Endothelial cell of umbilical vein (primary cell): ENCODE measurements around the gene OXNAD1. TPM values are rescaled to one million over a fixed set of nuclear protein-coding genes. Genes with fewer than 3 reads are reported as not detected.

Experiments
- BruUV-seq: library from RNA; stranded (reverse); fragments of 400-500 nt; replicated peaks from 2 replicates; lab custom pipeline; 2021; lab: Mats Ljungman, UMichigan
- CTCF ChIA-PET: fragments of 300-600, 350-600 bp; sonication (Branson Sonifier 250); formaldehyde crosslinking; loops from one replicate; lab custom pipeline; 2021; ENCODE audit warnings: antibody characterized with exemption, inconsistent platforms; lab: Charles Lee
- POLR2A ChIA-PET: fragments of 300-600, 350-600 bp; sonication (Branson Sonifier 250); formaldehyde crosslinking; loops from one replicate; lab custom pipeline; 2021; ENCODE audit warnings: antibody characterized with exemption, inconsistent platforms; lab: Charles Lee
- DNase-seq: peaks from one replicate; pipeline ENCODE4 v3.0.0-alpha.2; 2011; ENCODE audit warnings: low read depth, low spot score
- FAIRE-seq: peaks from 2 replicates; lab custom pipeline; 2011; peaks lifted over from hg19 to GRCh38; lab: Jason Lieb, UNC
- H2AFZ ChIP-seq: 2 replicates; pipeline ENCODE4 v1.6.0; 2012; ENCODE audit warnings: low read depth, low read length, control low read depth, inconsistent platforms
- H3K27ac ChIP-seq: 2 replicates; pipeline ENCODE4 v1.5.1; 2011; ENCODE audit warnings: low read depth, mild to moderate bottlenecking, control low read depth, low read length, moderate library complexity; ENCODE audit not compliant: insufficient read depth
- H3K27me3 ChIP-seq, 2 experiments: 2 replicates each; pipeline versions ENCODE4 v1.6.0 to v1.6.1; 2011; ENCODE audit warnings: low read length in 2 of 2, mixed read lengths in 1 of 2; ENCODE audit not compliant: control insufficient read depth in 2 of 2, insufficient read depth in 2 of 2
- H3K36me3 ChIP-seq, 2 experiments: 2 replicates in 1 of 2; 3 replicates in 1 of 2; pipeline ENCODE4 v1.5.1; 2011; ENCODE audit warnings: low read length in 2 of 2, mild to moderate bottlenecking in 1 of 2, moderate library complexity in 1 of 2; ENCODE audit not compliant: control insufficient read depth in 2 of 2, insufficient read depth in 2 of 2; ENCODE audit errors: extremely low read depth in 1 of 2
- H3K4me1 ChIP-seq: 3 replicates; pipeline ENCODE4 v1.5.1; 2011; ENCODE audit warnings: mild to moderate bottlenecking, low read length; ENCODE audit not compliant: control insufficient read depth, insufficient read depth; ENCODE audit errors: extremely low read depth
- H3K4me2 ChIP-seq: 2 replicates; pipeline ENCODE4 v1.6.1; 2011; ENCODE audit warnings: low read length, control low read depth, mixed read lengths; ENCODE audit not compliant: insufficient read depth
- H3K4me3 ChIP-seq, 3 experiments: fragments of 200-600 bp in 1 of 3; sonication (generic), shearing (Covaris generic) in 1 of 3; replicated peaks in 1 of 3; 2 replicates each; pipeline ENCODE4 v1.5.1; 2011 to 2016; ENCODE audit warnings: control low read depth in 3 of 3, low read length in 3 of 3, mild to moderate bottlenecking in 2 of 3, inconsistent platforms in 1 of 3, low read depth in 1 of 3, moderate library complexity in 1 of 3; ENCODE audit not compliant: insufficient read depth in 1 of 3
- H3K79me2 ChIP-seq: 2 replicates; pipeline ENCODE4 v1.6.0; 2012; ENCODE audit warnings: low read length, inconsistent platforms; ENCODE audit not compliant: control insufficient read depth, insufficient read depth
- H3K9ac ChIP-seq: replicated peaks from 2 replicates; pipeline ENCODE3; 2011; ENCODE audit warnings: low read length, control low read depth; ENCODE audit not compliant: insufficient read depth; ENCODE audit errors: extremely low read depth
- H3K9me1 ChIP-seq: replicated peaks from 3 replicates; pipeline ENCODE4 v1.6.0; 2011; ENCODE audit warnings: mild to moderate bottlenecking, low read length; ENCODE audit not compliant: control insufficient read depth, insufficient read depth; ENCODE audit errors: extremely low read depth
- H3K9me3 ChIP-seq: replicated peaks from 2 replicates; pipeline ENCODE4 v1.5.1; 2012; ENCODE audit warnings: low read length, inconsistent platforms; ENCODE audit not compliant: control insufficient read depth, insufficient read depth
- H4K20me1 ChIP-seq: replicated peaks from 2 replicates; pipeline ENCODE3; 2011; ENCODE audit warnings: mild to moderate bottlenecking, low read length; ENCODE audit not compliant: control insufficient read depth, insufficient read depth; ENCODE audit errors: extremely low read depth
- EZH2 ChIP-seq: IDR thresholded peaks from 2 replicates; pipeline ENCODE4 v1.6.1; 2012; ENCODE audit warnings: borderline replicate concordance, low read depth, mild to moderate bottlenecking, moderate library complexity, low read length, inconsistent platforms; ENCODE audit not compliant: severe bottlenecking
- FOS ChIP-seq: IDR thresholded peaks from 2 replicates; pipeline ENCODE4 v1.6.1; 2011; ENCODE audit warnings: mild to moderate bottlenecking, low read length, moderate library complexity, borderline replicate concordance; ENCODE audit not compliant: insufficient read depth
- GATA2 ChIP-seq: IDR thresholded peaks from 2 replicates; pipeline ENCODE4 v1.7.0; 2011; ENCODE audit warnings: low read depth, mild to moderate bottlenecking, moderate library complexity, mixed read lengths, low read length; ENCODE audit not compliant: insufficient read length, insufficient read depth
- JUN ChIP-seq: IDR thresholded peaks from 2 replicates; pipeline ENCODE4 v1.6.1; 2011; ENCODE audit warnings: borderline replicate concordance, low read depth; ENCODE audit not compliant: insufficient read length, insufficient read depth
- MYC ChIP-seq: IDR thresholded peaks from one replicate; pipeline ENCODE4 v1.6.1; 2011; ENCODE audit warnings: mild to moderate bottlenecking, low read depth, low read length
- POLR2A ChIP-seq: IDR thresholded peaks from 2 replicates; pipeline ENCODE4 v1.6.1; 2012; ENCODE audit warnings: low read depth, mild to moderate bottlenecking, control low read depth, low read length
- POLR2AphosphoS5 ChIP-seq: IDR thresholded peaks from 2 replicates; pipeline ENCODE4 v1.6.1; 2012; ENCODE audit warnings: low read depth, mild to moderate bottlenecking, control low read depth, low read length, moderate library complexity; ENCODE audit not compliant: insufficient read depth
- dilution Hi-C: fragments of 300-500 bp; cut with MboI; formaldehyde crosslinking; loops from one replicate; pipeline ENCODE4 v1.15.0; 2019; ENCODE audit warnings: low sequenced_read_pairs; ENCODE audit not compliant: extremely low pct_ligation_motif_present
- intact Hi-C: fragments of 100-400 bp; cut with micrococcal nuclease; formaldehyde crosslinking; loops from one replicate; pipeline ENCODE4 v1.10.0; 2022
- polyA plus RNA-seq, 4 experiments: library from polyadenylated mRNA; depleted of rRNA in 3 of 4; stranded (reverse) in 3 of 4; unstranded in 1 of 4; fragments of >200 nt; gene quantifications; 2 replicates each; pipeline versions ENCODE4 v1.2.1 to v1.2.3, GENCODE V29; 2011 to 2012; ENCODE audit warnings: missing spikeins in 1 of 4
- total RNA-seq: library from RNA; stranded (reverse); gene quantifications from 2 replicates; pipeline ENCODE4 v1.2.3, GENCODE V29; 2021
- TF ChIP-seq, protein P1 (sequence below): IDR thresholded peaks from 2 replicates; pipeline ENCODE4 v1.6.1; 2011; ENCODE audit not compliant: insufficient read depth, insufficient read length
- TF ChIP-seq, protein P2 (sequence below), 2 donors: IDR thresholded peaks; 1 replicate in 1 of 2; 2 replicates in 1 of 2; pipeline ENCODE4 v1.5.1; 2011; ENCODE audit warnings: low read length in 2 of 2, mild to moderate bottlenecking in 2 of 2, moderate library complexity in 2 of 2, control low read depth in 1 of 2, inconsistent platforms in 1 of 2, low read depth in 1 of 2; ENCODE audit not compliant: insufficient read depth in 1 of 2; ENCODE audit errors: extremely low read depth in 1 of 2

Gene OXNAD1
- total and polyA plus RNA-seq, 2 donors (not counting 3 experiments of a cell fraction or from before 2014, with no cell fraction given): 5.5 to 9.7 TPM

DNA sequence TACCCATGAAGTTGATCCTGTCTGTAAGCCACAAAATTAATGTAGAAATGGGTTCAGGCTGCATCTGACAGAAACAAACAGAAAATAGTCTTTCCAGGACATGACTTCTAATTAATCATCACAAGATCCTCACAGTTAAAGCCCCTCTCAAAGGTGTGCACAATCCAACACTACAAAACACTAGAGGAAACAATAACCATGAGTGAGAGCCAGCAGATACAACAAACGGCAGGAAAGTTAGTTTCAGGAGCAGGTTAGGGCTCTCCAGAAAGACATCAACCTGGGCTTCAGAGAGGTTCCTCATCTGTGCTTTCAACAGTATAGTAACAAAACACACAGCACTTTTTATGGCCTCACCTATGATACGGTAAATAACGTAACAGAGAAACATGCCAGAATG, 43.0 kb upstream of the OXNAD1 start:
- no peak overlapping the region for H2AFZ ChIP-seq
- no peak for TF ChIP-seq MYC
- TF ChIP-seq JUN: no peak
- no peak for TF ChIP-seq EZH2
- TF ChIP-seq FOS: no peak
- dilution Hi-C loops: no loop called here
- no peak overlapping the region for H3K9ac ChIP-seq
- H3K27ac ChIP-seq: no peak overlapping the region
- intact Hi-C loops: no loop called here
- ChIA-PET POLR2A (interaction anchor here (0.6 kb wide), 1 partner anchor 696 kb away, joined by 4 read pairs; no protein-coding TSS in a partner anchor), CTCF (no interaction called here)
- no peak overlapping the region for H3K4me3 ChIP-seq
- H3K79me2 ChIP-seq: no peaks in the 10 kb centered on the region
- DNase-seq (no peak), FAIRE-seq (no peak)
- no peaks in the 10 kb centered on the region for H4K20me1 ChIP-seq
- no TSS peak for BruUV-seq
- H3K4me2 ChIP-seq: no peak overlapping the region
- H3K9me1 ChIP-seq: no peaks in the 10 kb centered on the region
- no peaks in the 10 kb centered on the region for H3K4me1 ChIP-seq
- H3K27me3 ChIP-seq: no peaks in the 10 kb centered on the region
- H3K9me3 ChIP-seq: no peaks in the 10 kb centered on the region
- no peaks in the 10 kb centered on the region for H3K36me3 ChIP-seq

DNA sequence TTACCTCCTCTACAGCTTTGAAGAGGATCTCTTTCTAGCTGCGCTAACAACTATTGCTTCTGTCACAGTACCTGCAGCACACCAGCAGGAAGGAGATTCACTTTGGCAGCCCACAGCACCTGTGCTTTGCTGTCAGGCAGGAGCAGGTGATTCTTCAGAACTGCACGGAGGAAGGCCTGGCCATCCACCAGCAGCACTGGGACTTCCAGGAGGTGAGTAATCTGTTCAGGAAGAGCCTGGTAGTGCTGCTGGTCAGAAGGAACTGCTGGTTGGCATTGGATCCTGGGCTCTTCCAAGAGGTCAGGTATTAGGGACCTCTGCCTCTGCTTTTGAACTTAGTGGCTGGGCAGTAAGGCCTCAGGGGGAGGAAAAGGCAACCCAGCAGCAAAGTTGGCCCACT, 42.5 kb upstream of the OXNAD1 start:
- Histone ChIP-seq H3K27ac (no peak overlapping the region), H3K9ac (no peak overlapping the region), H3K36me3 (no peaks in the 10 kb centered on the region), H4K20me1 (no peaks in the 10 kb centered on the region), H3K4me3 (no peak overlapping the region), H3K9me1 (no peaks in the 10 kb centered on the region), H3K79me2 (no peaks in the 10 kb centered on the region), H3K4me2 (no peak overlapping the region), H3K27me3 (no peaks in the 10 kb centered on the region), H3K4me1 (no peaks in the 10 kb centered on the region), H2AFZ (no peak overlapping the region), H3K9me3 (no peaks in the 10 kb centered on the region)
- TF ChIP-seq, protein P1, sequence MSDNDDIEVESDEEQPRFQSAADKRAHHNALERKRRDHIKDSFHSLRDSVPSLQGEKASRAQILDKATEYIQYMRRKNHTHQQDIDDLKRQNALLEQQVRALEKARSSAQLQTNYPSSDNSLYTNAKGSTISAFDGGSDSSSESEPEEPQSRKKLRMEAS: no peak
- TF ChIP-seq POLR2AphosphoS5 (no peak), MYC (no peak), POLR2A (no peak), JUN (no peak), EZH2 (no peak), GATA2 (no peak), FOS (no peak)
- TF ChIP-seq, protein P2, sequence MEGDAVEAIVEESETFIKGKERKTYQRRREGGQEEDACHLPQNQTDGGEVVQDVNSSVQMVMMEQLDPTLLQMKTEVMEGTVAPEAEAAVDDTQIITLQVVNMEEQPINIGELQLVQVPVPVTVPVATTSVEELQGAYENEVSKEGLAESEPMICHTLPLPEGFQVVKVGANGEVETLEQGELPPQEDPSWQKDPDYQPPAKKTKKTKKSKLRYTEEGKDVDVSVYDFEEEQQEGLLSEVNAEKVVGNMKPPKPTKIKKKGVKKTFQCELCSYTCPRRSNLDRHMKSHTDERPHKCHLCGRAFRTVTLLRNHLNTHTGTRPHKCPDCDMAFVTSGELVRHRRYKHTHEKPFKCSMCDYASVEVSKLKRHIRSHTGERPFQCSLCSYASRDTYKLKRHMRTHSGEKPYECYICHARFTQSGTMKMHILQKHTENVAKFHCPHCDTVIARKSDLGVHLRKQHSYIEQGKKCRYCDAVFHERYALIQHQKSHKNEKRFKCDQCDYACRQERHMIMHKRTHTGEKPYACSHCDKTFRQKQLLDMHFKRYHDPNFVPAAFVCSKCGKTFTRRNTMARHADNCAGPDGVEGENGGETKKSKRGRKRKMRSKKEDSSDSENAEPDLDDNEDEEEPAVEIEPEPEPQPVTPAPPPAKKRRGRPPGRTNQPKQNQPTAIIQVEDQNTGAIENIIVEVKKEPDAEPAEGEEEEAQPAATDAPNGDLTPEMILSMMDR (IDR thresholded peaks at IDR 0.05; ENCODE audit: extremely low read depth in 1 of 2, insufficient read depth in 1 of 2, low read depth in 1 of 2, low read length in 2 of 2): no peak
- intact Hi-C loops: no loop called here
- ChIA-PET CTCF (no interaction called here), POLR2A (no interaction called here)
- FAIRE-seq (no peak), DNase-seq (no peak)
- dilution Hi-C loops: no loop called here
- no TSS peak for BruUV-seq
